ENCODE data around the gene SPA17. TPM values are rescaled to one million over a fixed set of nuclear protein-coding genes. Genes with fewer than 3 reads are reported as not detected.

The SPA17 gene
- total RNA-seq, 1 experiment from 2014 or later, result 30.5 TPM

DNA sequence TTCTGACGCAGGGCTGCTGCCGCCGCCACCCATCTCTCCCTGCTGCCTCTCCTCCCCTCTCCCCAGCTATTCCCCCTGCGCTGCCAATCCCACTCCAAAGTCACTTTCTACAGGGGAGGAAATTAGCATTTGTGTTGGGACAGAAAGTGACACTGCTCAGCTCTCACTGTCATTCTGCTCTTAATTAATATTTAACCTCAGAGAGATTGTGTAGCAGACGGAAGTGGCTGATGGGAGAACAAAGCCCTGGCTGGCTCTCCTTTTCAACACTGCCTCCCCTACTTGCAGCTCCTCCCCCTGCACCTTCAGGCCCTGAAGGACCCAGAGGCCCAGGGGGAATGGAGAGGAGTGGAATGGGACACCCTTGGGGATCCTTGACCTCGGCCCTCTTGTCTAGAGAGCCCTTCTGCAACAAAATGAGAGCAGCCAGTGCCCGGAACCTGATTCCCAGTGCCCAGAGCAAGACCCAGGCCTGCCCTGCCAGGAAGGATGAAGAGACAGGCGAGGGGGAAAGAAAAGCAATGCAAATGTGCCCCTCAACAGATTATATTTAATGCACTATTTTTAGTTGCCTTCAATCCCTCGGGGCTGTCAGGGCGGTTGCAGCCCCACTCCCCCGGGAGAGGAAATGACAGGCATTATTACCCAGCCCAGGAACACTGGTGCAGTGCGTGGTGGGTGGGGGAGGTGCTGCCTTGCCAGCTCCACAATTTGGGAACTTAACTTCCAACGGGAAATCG lies 51.4 kb downstream of the SPA17 start:
- DNase-seq (ENCODE audit: low read depth), result no peak

DNA sequence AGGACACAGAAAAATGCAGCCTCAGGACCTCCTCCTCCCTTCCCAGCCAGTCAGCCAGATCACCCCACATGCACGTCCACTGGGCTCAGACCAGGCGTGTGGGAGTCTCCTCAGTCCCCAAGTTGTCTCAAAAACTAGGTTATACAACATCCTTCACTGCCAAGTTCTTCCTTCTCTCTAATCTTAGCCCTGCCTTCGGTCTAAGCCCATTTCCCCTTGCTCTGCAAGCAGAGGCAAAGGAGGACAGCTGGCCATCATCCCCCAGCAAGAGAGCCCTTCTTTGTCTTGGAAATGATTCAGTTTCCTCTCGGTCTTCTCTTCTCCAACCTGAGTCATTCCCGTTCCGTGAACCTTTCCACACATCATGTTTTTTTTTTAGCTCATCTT lies 52.0 kb downstream of the SPA17 start:
- DNase-seq (ENCODE audit: low read depth), result peak; percentile 61

GRCh38 chr11:124727474-124727873 lies 53.8 kb downstream of the SPA17 start:
- DNase-seq (ENCODE audit: low read depth), result no peak

DNA sequence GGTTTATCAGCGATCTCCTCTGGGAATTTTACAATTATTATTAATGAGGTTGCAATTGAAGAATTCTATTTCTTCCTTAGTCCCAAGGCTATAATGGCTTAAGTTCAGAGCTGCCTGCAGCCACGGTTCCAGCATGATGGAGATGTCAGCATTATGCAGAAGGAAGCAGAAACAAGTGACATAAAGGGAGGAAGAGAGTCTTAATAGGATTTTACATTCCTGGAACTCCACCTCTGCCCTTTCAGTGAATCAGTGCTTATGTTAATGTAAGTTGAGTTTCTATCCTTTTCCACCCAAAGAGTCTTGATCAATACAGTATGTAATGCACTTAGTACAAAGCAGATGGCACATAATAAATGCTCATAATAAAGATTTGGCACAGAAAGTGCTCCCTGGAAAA lies 54.4 kb downstream of the SPA17 start:
- DNase-seq (ENCODE audit: low read depth), result no peak

GRCh38 chr11:124729571-124729970 lies 55.9 kb downstream of the SPA17 start:
- DNase-seq (ENCODE audit: low read depth), result no peak

- no peak for DNase-seq (ENCODE audit: low read depth)
Observed at GRCh38 chr11:124732230-124732629, 58.5 kb downstream of the SPA17 start.

GRCh38 chr11:124736736-124737135 lies 63.0 kb downstream of the SPA17 start:
- no peak for DNase-seq (ENCODE audit: low read depth)

DNA sequence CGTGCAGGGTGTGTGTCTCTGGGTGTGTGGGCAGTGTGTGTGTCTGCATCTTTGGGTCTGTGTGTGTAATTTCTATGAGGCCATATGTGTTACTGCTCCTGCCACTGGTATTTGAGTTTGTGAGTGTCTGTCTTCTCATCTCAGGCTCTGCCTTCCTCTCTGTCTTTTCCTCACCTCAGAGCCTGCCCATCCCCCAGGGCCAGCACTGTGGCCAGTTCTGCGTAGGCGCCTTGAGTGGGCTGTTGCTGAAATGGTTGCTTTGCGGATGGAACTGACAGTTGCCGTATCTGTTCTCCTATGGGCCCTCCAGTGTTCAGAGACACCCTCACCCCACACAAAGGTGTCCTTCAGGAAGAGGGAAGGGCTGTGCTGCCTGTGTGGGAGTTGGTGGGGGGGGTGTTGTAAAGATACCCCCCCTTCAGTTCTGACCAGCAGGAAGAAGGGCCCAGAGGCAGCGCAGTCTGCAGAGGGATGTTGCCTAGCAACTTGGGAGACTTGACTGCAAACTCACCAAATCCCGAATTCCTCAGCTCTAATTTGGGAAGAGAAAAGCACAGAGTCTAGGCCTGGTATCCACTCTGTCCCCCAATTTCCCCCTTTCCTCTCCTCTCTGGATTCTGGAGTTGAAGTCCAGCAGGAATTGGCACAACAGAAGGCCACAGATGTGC lies 64.1 kb downstream of the SPA17 start:
- DNase-seq (ENCODE audit: low read depth), result no peak

GRCh38 chr11:124738713-124739478 lies 65.2 kb downstream of the SPA17 start:
- DNase-seq (ENCODE audit: low read depth), result no peak

DNA sequence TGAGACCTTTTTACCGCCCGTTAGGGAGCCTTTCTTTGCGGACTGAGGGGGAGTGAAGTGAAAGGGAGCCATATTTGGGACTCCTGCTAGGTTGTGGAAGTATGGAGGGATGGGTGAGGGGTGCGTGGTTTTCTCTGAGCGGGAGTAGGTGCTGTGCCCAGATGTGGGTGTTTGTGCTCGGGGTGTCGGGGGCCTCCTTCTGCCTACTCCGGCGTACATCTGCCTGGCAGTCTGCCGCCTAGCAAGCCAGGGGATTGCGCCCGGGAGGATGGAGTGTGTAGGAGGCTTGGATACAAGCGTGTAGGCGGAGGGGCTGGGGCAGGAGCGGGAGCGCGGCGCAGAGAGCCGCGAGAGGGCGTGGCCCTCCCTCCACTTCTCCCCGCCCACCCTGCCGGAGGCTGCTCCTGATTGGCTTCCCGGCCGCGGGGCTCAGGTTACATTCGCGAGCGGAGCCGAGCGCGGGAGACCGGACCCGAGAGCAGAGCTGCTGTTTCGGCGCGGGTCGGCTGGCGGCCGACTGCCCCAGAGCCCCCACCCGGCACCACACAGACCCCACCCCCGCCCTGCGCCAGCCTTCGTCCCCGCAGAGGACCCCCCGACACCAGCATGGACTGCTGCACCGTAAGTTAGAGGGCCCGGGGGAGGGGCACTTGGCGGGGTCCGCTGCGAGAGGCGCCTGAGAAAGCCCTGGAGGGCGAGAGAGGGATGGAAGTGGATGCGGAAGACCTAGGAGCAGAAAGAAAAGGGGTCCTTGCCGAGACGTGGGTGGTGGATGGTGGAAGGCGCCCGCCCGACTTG lies 66.0 kb downstream of the SPA17 start, which contains the start of gene NRGN:
Gene NRGN, plus strand, starts transcription at position 464 of the 798 bp plus-strand sequence. Its CDS starts 143 bp downstream, at position 607.
- peak; percentile 93 for DNase-seq (ENCODE audit: low read depth)

DNA sequence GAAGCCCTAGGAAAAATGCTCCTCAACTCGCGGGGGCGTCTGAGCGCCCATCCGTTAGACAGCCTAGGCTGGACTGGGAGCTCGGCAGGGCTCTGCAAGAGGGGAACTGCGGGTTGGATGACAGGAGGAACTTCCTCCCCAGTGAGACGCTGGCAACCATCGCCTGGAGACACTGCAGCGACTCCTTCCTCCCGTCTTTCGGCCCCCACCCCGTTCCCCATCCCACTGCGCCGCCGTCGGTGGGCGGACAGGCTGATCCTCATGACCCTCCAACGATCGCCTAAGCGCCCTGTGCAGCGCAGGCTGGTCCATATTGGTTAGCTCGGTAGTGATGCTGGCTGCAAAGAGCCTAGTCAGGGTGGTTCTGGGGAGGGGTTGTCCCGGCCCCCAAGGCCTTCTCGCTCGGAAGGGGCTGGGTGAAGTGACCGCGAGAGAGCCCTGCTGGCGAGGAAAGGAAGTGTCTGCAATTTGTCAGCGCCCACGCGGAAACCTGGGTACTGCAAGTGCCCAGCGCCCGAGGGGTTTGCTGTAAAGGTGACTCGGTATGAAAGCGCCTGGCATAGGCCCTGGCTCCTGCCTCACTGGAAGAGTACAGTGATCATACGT lies 66.7 kb downstream of the SPA17 start:
- DNase-seq (ENCODE audit: low read depth), result peak; percentile 54

GRCh38 chr11:124742555-124742954 lies 68.9 kb downstream of the SPA17 start:
- no peak for DNase-seq (ENCODE audit: low read depth)

DNA sequence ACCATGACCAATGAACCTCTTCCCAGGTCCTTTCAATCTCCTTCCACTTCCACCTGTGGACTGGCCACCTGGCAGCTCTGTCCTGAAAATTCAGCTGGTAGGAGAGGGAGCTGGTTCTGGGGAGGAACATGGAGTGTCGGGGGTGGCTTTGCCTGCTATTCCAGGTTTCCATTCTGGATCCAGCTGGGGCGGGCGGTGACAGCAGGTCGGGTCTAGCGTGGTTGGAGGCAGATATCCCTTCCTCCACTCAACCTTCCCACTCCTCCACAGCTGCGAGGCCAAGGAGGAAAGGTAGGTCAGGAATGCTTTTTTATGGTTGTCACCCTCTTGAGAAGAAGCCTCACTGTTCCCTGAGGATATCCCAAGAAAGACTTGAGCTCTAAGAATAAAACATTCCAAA lies 69.3 kb downstream of the SPA17 start:
- DNase-seq (ENCODE audit: low read depth), result no peak

GRCh38 chr11:124745270-124745834 lies 71.6 kb downstream of the SPA17 start:
- no peak for DNase-seq (ENCODE audit: low read depth)

GRCh38 chr11:124745835-124746620 lies 72.3 kb downstream of the SPA17 start:
- no peak for DNase-seq (ENCODE audit: low read depth)

- peak; percentile 79 for DNase-seq (ENCODE audit: low read depth)
Observed at GRCh38 chr11:124746621-124747243, 73.0 kb downstream of the SPA17 start.
